Brain microvascular endothelial cell (primary cell): Measurements from ENCODE around the gene TNFSF9.
"Not testable (repeated sequence)": the region's sequence is repeated elsewhere in the genome, so short reads cannot be mapped to it uniquely, and the experiment has no call there.

ENCODE experiments used
- DNase-seq: peaks from one replicate; pipeline ENCODE4 v3.0.0-alpha.2; 2020
- H3K27ac ChIP-seq: fragments of 250-450 bp; sonication (Bioruptor Pico); 2 replicates; pipeline ENCODE4 v1.5.1; 2020; ENCODE audit warnings: mild to moderate bottlenecking, moderate library complexity
- H3K27me3 ChIP-seq: fragments of 250-450 bp; sonication (Bioruptor Pico); replicated peaks from 2 replicates; pipeline ENCODE4 v1.5.1; 2020; ENCODE audit warnings: mild to moderate bottlenecking
- H3K36me3 ChIP-seq: fragments of 250-450 bp; sonication (Bioruptor Pico); replicated peaks from 2 replicates; pipeline ENCODE4 v1.5.1; 2020; ENCODE audit warnings: mild to moderate bottlenecking
- H3K4me3 ChIP-seq: 2 replicates; pipeline ENCODE4 v1.5.1; 2011; ENCODE audit warnings: low read depth, mild to moderate bottlenecking, control low read depth, low read length, moderate library complexity
- in situ Hi-C: cut with HindIII; loops from 2 replicates; pipeline ENCODE4 v1.10.0; 2017; ENCODE audit warnings: low sequenced_read_pairs, low pct_ligation_motif_present
- TF ChIP-seq, protein P1 (sequence below): IDR thresholded peaks from 2 replicates; pipeline ENCODE4 v1.5.1; 2011; ENCODE audit warnings: low read depth, mild to moderate bottlenecking, moderate library complexity, low read length, control low read depth, inconsistent platforms; ENCODE audit errors: missing control alignments

Gene TNFSF9

DNA sequence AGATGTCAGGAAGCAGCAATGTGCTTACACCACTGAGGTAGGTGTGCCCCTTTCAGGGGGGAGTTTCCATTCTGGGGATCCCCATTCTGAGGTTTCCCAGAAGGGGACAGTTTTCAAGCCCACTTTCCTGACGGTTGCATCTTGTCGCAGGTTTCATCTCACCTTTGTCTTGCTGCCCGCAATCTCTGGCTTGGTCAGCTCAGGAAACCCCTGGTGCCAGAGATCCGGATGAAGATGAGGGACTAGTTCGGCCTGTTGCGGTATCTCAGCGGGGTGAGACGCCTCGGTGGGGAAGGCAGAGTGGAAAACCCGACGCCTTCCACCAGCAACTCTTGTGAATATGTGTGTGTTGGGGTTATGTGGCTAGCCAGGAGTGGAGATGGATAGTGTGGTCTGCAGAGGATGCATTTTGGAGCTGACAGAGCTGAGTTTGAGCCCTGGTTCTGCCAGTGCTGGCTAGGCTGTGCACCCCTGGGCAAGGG, 13.1 kb downstream of the TNFSF9 start:
- Histone ChIP-seq H3K36me3 (no peaks in the 10 kb centered on the region), H3K4me3 (no peak overlapping the region), H3K27ac (no peak overlapping the region), H3K27me3 (no peaks in the 10 kb centered on the region)
- in situ Hi-C loops, result no loop called here
- DNase-seq, result no peak
- TF ChIP-seq, protein P1, sequence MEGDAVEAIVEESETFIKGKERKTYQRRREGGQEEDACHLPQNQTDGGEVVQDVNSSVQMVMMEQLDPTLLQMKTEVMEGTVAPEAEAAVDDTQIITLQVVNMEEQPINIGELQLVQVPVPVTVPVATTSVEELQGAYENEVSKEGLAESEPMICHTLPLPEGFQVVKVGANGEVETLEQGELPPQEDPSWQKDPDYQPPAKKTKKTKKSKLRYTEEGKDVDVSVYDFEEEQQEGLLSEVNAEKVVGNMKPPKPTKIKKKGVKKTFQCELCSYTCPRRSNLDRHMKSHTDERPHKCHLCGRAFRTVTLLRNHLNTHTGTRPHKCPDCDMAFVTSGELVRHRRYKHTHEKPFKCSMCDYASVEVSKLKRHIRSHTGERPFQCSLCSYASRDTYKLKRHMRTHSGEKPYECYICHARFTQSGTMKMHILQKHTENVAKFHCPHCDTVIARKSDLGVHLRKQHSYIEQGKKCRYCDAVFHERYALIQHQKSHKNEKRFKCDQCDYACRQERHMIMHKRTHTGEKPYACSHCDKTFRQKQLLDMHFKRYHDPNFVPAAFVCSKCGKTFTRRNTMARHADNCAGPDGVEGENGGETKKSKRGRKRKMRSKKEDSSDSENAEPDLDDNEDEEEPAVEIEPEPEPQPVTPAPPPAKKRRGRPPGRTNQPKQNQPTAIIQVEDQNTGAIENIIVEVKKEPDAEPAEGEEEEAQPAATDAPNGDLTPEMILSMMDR, result no peak

DNA sequence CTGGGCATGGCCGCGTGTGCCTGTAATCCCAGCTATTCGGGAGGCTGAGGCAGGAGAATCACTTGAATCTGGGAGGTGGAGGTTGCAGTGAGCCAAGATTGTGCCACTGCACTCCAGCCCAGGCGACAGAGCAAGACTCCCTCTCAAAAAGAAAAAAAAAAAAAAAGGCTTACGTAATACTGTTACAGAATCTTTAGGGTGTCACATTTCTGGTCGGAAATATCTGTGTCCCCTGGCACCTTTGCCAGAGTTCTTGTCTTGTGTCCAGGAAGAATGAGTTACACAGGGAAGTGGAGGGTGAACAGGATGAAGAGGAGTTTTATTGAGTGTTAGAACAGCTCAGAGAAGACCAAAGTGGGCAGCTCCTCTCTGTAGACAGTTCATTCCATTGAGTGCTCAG, 19.9 kb downstream of the TNFSF9 start:
- in situ Hi-C loops, DNase-seq, H3K27ac ChIP-seq, H3K27me3 ChIP-seq, H3K36me3 ChIP-seq, H3K4me3 ChIP-seq: not testable (repeated sequence)

DNA sequence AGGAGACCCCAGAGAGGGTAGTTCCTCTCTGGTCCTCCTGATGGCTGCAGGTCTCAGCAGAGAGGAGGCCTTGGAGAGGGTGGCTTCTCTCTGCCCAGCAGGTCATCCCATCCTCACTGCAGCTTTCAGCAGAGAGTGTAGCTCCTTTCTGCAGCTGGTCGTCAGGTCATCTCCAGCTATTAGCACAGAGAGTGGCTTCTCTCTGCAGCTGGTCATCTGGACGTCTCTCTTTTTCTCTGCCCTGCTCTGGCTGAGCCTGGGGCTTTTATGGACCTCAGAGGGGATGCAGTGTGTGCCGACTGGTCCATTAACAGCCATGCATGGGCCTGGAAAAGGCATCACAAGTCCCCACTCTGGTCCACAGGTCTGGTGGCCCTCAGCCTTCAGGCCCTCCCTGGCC, 20.3 kb downstream of the TNFSF9 start:
- Histone ChIP-seq H3K36me3 (no peaks in the 10 kb centered on the region), H3K4me3 (no peak overlapping the region), H3K27ac (no peak overlapping the region), H3K27me3 (no peaks in the 10 kb centered on the region)
- no peak for DNase-seq
- TF ChIP-seq, protein P1, result no peak
- in situ Hi-C loops, result no loop called here

DNA sequence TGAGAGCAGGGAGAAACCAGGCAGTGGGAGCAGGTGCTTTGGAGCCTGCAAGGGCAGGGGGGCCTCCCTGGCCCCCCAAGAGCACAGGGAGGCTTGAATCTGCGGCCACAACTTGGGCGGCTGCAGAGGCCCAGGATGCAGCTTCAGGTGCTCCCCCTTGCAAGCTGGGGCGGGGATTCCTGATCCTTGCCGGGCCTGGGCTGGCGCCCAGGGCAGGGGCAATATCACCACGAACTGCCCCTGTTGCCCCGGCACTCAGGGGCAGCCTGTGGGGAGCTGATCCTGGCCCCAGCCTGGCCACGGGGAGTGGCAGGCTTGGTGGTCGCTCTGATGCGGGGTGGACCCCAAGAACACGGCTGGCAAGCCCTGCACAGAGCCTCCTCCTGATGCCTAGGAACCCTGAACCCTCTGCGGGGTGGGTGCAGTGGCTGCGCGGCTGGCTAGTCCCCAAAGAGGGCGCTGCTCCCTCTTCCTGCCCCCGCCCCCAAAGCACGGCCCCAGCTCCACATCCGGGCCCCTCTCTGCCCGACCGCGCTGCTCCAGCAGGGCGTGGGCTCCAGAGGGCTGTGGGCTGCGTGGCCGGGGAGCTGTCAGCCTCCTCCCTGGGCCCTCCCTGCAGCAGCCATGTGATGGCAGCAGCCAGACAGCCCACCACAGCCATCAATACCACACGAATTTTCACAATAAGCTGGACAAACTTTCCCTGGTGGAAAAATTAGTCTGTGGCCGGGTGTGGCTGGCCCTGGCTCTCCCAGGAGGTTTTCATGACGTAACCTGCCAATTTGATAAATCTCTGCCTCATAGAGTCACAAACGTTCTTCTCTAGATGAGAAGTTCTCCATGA, 21.0 kb downstream of the TNFSF9 start:
- no peak for DNase-seq
- no peaks in the 10 kb centered on the region for H3K27me3 ChIP-seq
- in situ Hi-C loops, result no loop called here
- H3K27ac ChIP-seq, result no peak overlapping the region
- no peaks in the 10 kb centered on the region for H3K36me3 ChIP-seq
- no peak overlapping the region for H3K4me3 ChIP-seq
- TF ChIP-seq, protein P1, result no peak

DNA sequence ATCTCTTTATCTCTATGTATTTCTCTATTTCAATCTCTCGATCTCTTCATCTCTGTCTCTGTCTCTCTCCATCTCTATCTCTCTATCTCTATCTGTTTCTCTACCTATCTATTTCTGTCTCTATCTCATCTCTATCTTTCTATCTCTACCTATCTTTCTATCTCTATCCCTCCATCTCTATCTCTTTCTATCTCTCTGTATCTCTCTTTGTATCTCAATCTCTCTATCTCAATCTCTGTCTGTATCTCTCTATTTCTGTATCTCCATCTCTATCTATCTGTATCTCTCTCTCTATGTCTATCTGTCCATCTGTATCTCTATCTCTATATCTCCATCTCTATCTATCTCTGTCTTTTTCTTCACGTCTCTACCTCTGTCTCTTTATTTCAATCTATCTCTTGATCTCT, 25.2 kb downstream of the TNFSF9 start:
- no peak overlapping the region for H3K27ac ChIP-seq
- no peak for DNase-seq
- in situ Hi-C loops, result no loop called here
- no peak overlapping the region for H3K4me3 ChIP-seq
- no peaks in the 10 kb centered on the region for H3K27me3 ChIP-seq
- H3K36me3 ChIP-seq, result no peaks in the 10 kb centered on the region
- TF ChIP-seq, protein P1, result no peak

DNA sequence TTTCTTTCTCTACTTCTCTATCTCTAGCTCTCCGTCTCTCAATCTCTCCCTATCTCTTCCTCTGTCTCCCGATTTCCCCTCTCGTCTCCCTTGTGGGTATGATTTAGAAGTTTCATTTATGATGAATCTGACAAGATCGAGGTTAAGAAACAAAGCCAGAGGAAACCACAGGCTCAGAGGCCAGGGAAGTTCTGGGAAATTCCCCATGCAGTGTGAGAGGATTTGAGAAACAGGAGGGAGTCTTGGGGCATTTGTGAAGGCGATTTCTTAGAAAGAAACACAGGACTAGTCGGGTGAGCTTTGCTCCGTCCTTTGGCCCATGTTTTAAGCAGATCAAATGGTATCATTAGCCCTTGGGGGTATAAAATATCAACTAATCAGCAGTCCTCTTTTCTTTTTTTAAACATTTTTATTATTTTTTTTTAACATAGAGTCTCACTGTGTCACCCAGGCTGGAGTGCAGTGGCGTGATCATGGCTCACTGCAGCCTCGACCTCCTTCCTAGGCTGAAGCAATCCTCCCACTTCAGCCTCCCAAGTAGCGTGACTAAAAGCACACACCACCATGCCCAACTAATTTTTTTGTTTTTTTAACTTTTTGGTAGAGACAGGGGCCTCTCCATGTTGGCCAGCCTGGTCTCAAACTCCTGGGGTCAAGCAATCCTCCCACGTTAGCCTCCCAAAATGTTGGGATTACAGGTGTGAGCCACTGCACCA, 25.8 kb downstream of the TNFSF9 start:
- Histone ChIP-seq H3K36me3 (no peaks in the 10 kb centered on the region), H3K4me3 (no peak overlapping the region), H3K27ac (no peak overlapping the region), H3K27me3 (no peaks in the 10 kb centered on the region)
- DNase-seq, result peak; percentile 33
- TF ChIP-seq, protein P1, result no peak
- in situ Hi-C loops, result no loop called here

DNA sequence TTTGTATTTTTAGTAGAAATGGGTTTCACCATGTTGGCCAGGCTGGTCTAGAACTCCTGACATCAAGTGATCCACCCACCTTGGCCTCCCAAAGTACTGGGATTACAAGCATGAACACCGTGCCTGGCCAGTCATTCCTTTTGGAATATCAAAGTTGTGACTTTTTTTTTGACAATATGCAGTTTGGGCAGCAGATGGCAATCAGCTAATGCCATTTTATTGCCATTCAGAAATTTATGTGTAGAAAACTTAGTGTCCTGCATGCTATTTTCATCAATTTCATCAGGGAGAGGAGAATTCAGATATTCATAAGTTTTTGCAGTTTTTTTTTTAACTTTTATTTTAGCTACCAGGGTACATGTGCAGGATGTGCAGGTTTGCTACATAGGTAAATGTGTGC, 31.6 kb downstream of the TNFSF9 start:
- H3K4me3 ChIP-seq, in situ Hi-C loops, H3K27ac ChIP-seq, DNase-seq, H3K27me3 ChIP-seq, H3K36me3 ChIP-seq: not testable (repeated sequence)
